ENCODE data around the gene SIN3A. TPM values are rescaled to one million over a fixed set of nuclear protein-coding genes. Genes with fewer than 3 reads are reported as not detected.
"Not testable (repeated sequence)": the region's sequence is repeated elsewhere in the genome, so short reads cannot be mapped to it uniquely, and the experiment has no call there.

Gene SIN3A
- total RNA-seq, 1 donor from 2014 or later = 69.0 TPM

GRCh38 chr15:75483106-75483505 is 31.6 kb upstream of the SIN3A start:
- TF ChIP-seq EZH2 (IDR thresholded peaks at IDR 0.05) = no peak
- no peak for TF ChIP-seq EZH2phosphoT487 (IDR thresholded peaks at IDR 0.05)
- TF ChIP-seq CTCF (IDR thresholded peaks at IDR 0.05) = no peak
- Histone ChIP-seq H3K4me2 (no peak overlapping the region), H3F3A (ENCODE audit: low read depth) (no peaks in the 10 kb centered on the region), H3K4me1 (no peaks in the 10 kb centered on the region), H3K27ac (no peak overlapping the region), H3K36me3 (peaks cover 7% of the 10 kb centered on the region), H3K9ac (no peak overlapping the region), H3K9me3 (ENCODE audit: low read depth) (no peaks in the 10 kb centered on the region), H2AFZ (replicated peaks) (no peak overlapping the region), H3K27me3 (no peaks in the 10 kb centered on the region), H3K79me2 (ENCODE audit: low read depth) (no peaks in the 10 kb centered on the region), H3K4me3 (no peak overlapping the region), H4K20me1 (ENCODE audit: low read depth) (no peaks in the 10 kb centered on the region)
- H3K4me1 Mint-ChIP-seq = no peaks in the 10 kb centered on the region
- no peak for DNase-seq (ENCODE audit: low spot score)
- H3K27ac Mint-ChIP-seq = no peak overlapping the region
- H3K27me3 Mint-ChIP-seq (ENCODE audit: insufficient read depth, low read depth) = peaks cover 2% of the 10 kb centered on the region
- no peak overlapping the region for H3K4me3 Mint-ChIP-seq
- H3K36me3 Mint-ChIP-seq = peaks cover 48% of the 10 kb centered on the region
- peaks cover 16% of the 10 kb centered on the region for H3K9me3 Mint-ChIP-seq

- H3K4me1 ChIP-seq; H3K27ac ChIP-seq; H3K4me3 ChIP-seq; H3K4me2 ChIP-seq; H3K4me3 Mint-ChIP-seq; H3K36me3 ChIP-seq; H3K9ac ChIP-seq; DNase-seq (ENCODE audit: low spot score); H2AFZ ChIP-seq (replicated peaks); H3K79me2 ChIP-seq (ENCODE audit: low read depth); H3K27me3 Mint-ChIP-seq (ENCODE audit: insufficient read depth, low read depth); H3K27ac Mint-ChIP-seq; H3K4me1 Mint-ChIP-seq; H3K27me3 ChIP-seq; H4K20me1 ChIP-seq (ENCODE audit: low read depth); H3F3A ChIP-seq (ENCODE audit: low read depth); H3K9me3 ChIP-seq (ENCODE audit: low read depth): not testable (repeated sequence)
- H3K9me3 Mint-ChIP-seq = peaks cover 16% of the 10 kb centered on the region
- peaks cover 42% of the 10 kb centered on the region for H3K36me3 Mint-ChIP-seq
Measured at GRCh38 chr15:75480463-75480862, 29.0 kb upstream of the SIN3A start.

GRCh38 chr15:75479670-75480069 is 28.2 kb upstream of the SIN3A start:
- H3K27ac ChIP-seq = no peak overlapping the region
- no peaks in the 10 kb centered on the region for H3K4me1 Mint-ChIP-seq
- no peak overlapping the region for H3K27ac Mint-ChIP-seq
- H3K27me3 ChIP-seq = no peaks in the 10 kb centered on the region
- H3K79me2 ChIP-seq (ENCODE audit: low read depth) = no peaks in the 10 kb centered on the region
- H3K36me3 Mint-ChIP-seq = peaks cover 41% of the 10 kb centered on the region
- peaks cover 2% of the 10 kb centered on the region for H3K27me3 Mint-ChIP-seq (ENCODE audit: insufficient read depth, low read depth)
- H3K4me3 ChIP-seq = no peak overlapping the region
- no peak overlapping the region for H3K4me3 Mint-ChIP-seq
- no peak overlapping the region for H2AFZ ChIP-seq (replicated peaks)
- peaks cover 16% of the 10 kb centered on the region for H3K9me3 Mint-ChIP-seq
- H3K4me2 ChIP-seq = no peak overlapping the region
- no peaks in the 10 kb centered on the region for H3K9me3 ChIP-seq (ENCODE audit: low read depth)
- no peaks in the 10 kb centered on the region for H4K20me1 ChIP-seq (ENCODE audit: low read depth)
- TF ChIP-seq EZH2phosphoT487 (IDR thresholded peaks at IDR 0.05) (no peak), CTCF (IDR thresholded peaks at IDR 0.05) (no peak), EZH2 (IDR thresholded peaks at IDR 0.05) (no peak)
- peaks cover 2% of the 10 kb centered on the region for H3F3A ChIP-seq (ENCODE audit: low read depth)
- no peaks in the 10 kb centered on the region for H3K4me1 ChIP-seq
- H3K9ac ChIP-seq = no peak overlapping the region
- peaks cover 7% of the 10 kb centered on the region for H3K36me3 ChIP-seq
- DNase-seq (ENCODE audit: low spot score) = no peak

- H3K36me3 ChIP-seq; H3K4me1 ChIP-seq; H3K4me2 ChIP-seq; H3K27me3 ChIP-seq; H3K9me3 ChIP-seq (ENCODE audit: low read depth); H2AFZ ChIP-seq (replicated peaks); H3K79me2 ChIP-seq (ENCODE audit: low read depth); H4K20me1 ChIP-seq (ENCODE audit: low read depth); H3K9ac ChIP-seq; H3K27me3 Mint-ChIP-seq (ENCODE audit: insufficient read depth, low read depth); H3K9me3 Mint-ChIP-seq; H3F3A ChIP-seq (ENCODE audit: low read depth); H3K4me3 Mint-ChIP-seq; DNase-seq (ENCODE audit: low spot score); H3K27ac Mint-ChIP-seq; H3K4me1 Mint-ChIP-seq; H3K4me3 ChIP-seq; H3K27ac ChIP-seq: not testable (repeated sequence)
- peaks cover 36% of the 10 kb centered on the region for H3K36me3 Mint-ChIP-seq
Measured at GRCh38 chr15:75477094-75477493, 25.6 kb upstream of the SIN3A start.
